ENCODE measurements around the gene CCDC116. TPM values are rescaled to one million over a fixed set of nuclear protein-coding genes. Genes with fewer than 3 reads are reported as not detected.

The CCDC116 gene
- total RNA-seq, 1 donor from 2014 or later, result not detected

DNA sequence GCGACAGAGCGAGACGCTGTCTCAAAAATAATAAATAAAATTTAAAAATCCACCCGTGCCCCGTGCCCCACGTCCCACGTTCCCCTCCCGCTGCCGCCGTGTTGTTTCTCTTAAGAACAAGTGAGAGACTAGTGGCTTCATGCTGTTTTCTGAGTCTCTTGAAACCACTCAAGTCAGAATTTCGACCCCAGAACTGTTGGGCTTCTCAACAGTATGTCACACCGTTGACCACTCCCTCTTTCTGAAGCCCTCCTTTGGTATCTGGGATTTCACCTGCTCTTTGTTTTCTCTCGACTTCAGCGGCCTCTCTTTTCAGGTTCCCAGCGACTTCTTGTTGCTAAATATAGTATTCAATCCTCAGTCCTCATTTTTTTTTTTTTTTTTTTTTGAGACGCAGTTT is 34.2 kb downstream of the CCDC116 start:
- Histone ChIP-seq H3K4me1 (peaks cover 23% of the 10 kb centered on the region), H3K27ac (peak overlapping the region; percentile 79), H3K27me3 (no peaks in the 10 kb centered on the region), H3K9me3 (no peaks in the 10 kb centered on the region), H3K36me3 (peaks cover 0 to 12% of the 10 kb centered on the region in 2 donors), H3K4me3 (peak overlapping the region; percentile 64 to 74)
- no peak for DNase-seq (ENCODE audit: extremely low spot score in 2 of 2)
- intact Hi-C loops (cut with DNase I), result no loop called here
- TF ChIP-seq, protein P1, sequence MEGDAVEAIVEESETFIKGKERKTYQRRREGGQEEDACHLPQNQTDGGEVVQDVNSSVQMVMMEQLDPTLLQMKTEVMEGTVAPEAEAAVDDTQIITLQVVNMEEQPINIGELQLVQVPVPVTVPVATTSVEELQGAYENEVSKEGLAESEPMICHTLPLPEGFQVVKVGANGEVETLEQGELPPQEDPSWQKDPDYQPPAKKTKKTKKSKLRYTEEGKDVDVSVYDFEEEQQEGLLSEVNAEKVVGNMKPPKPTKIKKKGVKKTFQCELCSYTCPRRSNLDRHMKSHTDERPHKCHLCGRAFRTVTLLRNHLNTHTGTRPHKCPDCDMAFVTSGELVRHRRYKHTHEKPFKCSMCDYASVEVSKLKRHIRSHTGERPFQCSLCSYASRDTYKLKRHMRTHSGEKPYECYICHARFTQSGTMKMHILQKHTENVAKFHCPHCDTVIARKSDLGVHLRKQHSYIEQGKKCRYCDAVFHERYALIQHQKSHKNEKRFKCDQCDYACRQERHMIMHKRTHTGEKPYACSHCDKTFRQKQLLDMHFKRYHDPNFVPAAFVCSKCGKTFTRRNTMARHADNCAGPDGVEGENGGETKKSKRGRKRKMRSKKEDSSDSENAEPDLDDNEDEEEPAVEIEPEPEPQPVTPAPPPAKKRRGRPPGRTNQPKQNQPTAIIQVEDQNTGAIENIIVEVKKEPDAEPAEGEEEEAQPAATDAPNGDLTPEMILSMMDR (IDR thresholded peaks at IDR 0.05), result no peak
- TF ChIP-seq POLR2AphosphoS5 (IDR thresholded peaks at IDR 0.05; ENCODE audit: insufficient read depth in 1 of 2, low read depth in 1 of 2) (no peak), POLR2A (IDR thresholded peaks at IDR 0.05) (no peak)

- intact Hi-C loops (cut with DNase I), result no loop called here
- TF ChIP-seq POLR2AphosphoS5 (IDR thresholded peaks at IDR 0.05; ENCODE audit: insufficient read depth in 1 of 2, low read depth in 1 of 2) (no peak), POLR2A (IDR thresholded peaks at IDR 0.05) (no peak)
- TF ChIP-seq, protein P1 (IDR thresholded peaks at IDR 0.05), result no peak
- Histone ChIP-seq H3K36me3 (peaks cover 0 to 28% of the 10 kb centered on the region in 2 donors), H3K27me3 (no peaks in the 10 kb centered on the region), H3K9me3 (no peaks in the 10 kb centered on the region), H3K4me1 (peaks cover 23% of the 10 kb centered on the region), H3K4me3 (no peak overlapping the region), H3K27ac (no peak overlapping the region)
- DNase-seq (ENCODE audit: extremely low spot score in 2 of 2), result no peak
These were observed 36.5 kb downstream of the CCDC116 start for GRCh38 chr22:21669026-21669425.

- no peaks in the 10 kb centered on the region for H3K27me3 ChIP-seq
- peaks cover 10% of the 10 kb centered on the region for H3K4me1 ChIP-seq
- H3K4me3 ChIP-seq, result no peak overlapping the region
- intact Hi-C loops (cut with DNase I), result no loop called here
- H3K9me3 ChIP-seq, result no peaks in the 10 kb centered on the region
- no peak for DNase-seq (ENCODE audit: extremely low spot score in 2 of 2)
- TF ChIP-seq POLR2A (IDR thresholded peaks at IDR 0.05) (no peak), POLR2AphosphoS5 (IDR thresholded peaks at IDR 0.05; ENCODE audit: insufficient read depth in 1 of 2, low read depth in 1 of 2) (no peak)
- TF ChIP-seq, protein P1 (IDR thresholded peaks at IDR 0.05), result no peak
- H3K36me3 ChIP-seq, result peaks cover 0 to 42% of the 10 kb centered on the region in 2 donors
- H3K27ac ChIP-seq, result no peak overlapping the region
These were observed 39.6 kb downstream of the CCDC116 start for GRCh38 chr22:21672107-21672629.

GRCh38 chr22:21673534-21674321 is 41.2 kb downstream of the CCDC116 start:
- no peaks in the 10 kb centered on the region for H3K9me3 ChIP-seq
- TF ChIP-seq POLR2AphosphoS5 (IDR thresholded peaks at IDR 0.05; ENCODE audit: insufficient read depth in 1 of 2, low read depth in 1 of 2) (no peak), POLR2A (IDR thresholded peaks at IDR 0.05) (no peak)
- TF ChIP-seq, protein P1 (IDR thresholded peaks at IDR 0.05), result no peak
- H3K4me1 ChIP-seq, result no peaks in the 10 kb centered on the region
- H3K4me3 ChIP-seq, result no peak overlapping the region
- no peaks in the 10 kb centered on the region for H3K27me3 ChIP-seq
- H3K27ac ChIP-seq, result no peak overlapping the region
- no peak for DNase-seq (ENCODE audit: extremely low spot score in 2 of 2)
- H3K36me3 ChIP-seq, result peaks cover 0 to 53% of the 10 kb centered on the region in 2 donors
- intact Hi-C loops (cut with DNase I), result no loop called here

All from vagina (tissue), 2 donors.